Suprapubic skin (tissue), 4 donors: ENCODE results near the gene ZNF724.
"Not testable (repeated sequence)": the region's sequence is repeated elsewhere in the genome, so short reads cannot be mapped to it uniquely, and the experiment has no call there.

Source experiments
- POLR2A ChIP-seq, 2 donors: fragments of 450-650 bp; IDR thresholded peaks; one replicate each; pipeline ENCODE4 v1.6.1; 2017; ENCODE audit warnings: antibody characterized with exemption in 2 of 2, mild to moderate bottlenecking in 2 of 2, moderate library complexity in 2 of 2
- POLR2AphosphoS5 ChIP-seq, 3 donors: sonication (generic); formaldehyde crosslinking; IDR thresholded peaks; one replicate each; pipeline ENCODE4 v1.6.1; 2017; ENCODE audit warnings: antibody characterized with exemption in 3 of 3
- TF ChIP-seq, protein P1 (sequence below), 2 donors: fragments of 200-600 bp in 1 of 2; fragments of 450-650 bp in 1 of 2; sonication (generic) in 1 of 2; IDR thresholded peaks; one replicate each; pipeline ENCODE4 v1.5.1; 2016 to 2019; ENCODE audit warnings: antibody characterized with exemption in 2 of 2, mild to moderate bottlenecking in 1 of 2, moderate library complexity in 1 of 2

DNA sequence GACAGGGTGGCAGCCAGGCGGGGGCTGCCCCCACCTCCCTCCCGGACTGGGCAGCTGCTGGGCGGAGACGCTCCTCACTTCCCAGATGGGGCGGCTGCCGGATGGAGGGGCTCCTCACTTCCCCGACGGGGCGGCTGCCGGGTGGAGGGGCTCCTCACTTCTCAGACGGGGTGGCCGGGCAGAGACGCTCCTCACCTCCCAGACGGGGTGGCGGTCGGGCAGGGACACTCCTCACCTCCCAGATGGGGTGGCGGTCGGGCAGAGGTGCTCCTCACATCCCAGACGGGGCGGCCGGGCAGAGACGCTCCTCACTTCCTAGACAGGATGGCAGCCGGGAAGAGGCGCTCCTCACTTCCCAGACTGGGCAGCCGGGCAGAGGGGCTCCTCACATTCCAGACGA, 39.8 kb upstream of the ZNF724 start:
- TF ChIP-seq, protein P1, sequence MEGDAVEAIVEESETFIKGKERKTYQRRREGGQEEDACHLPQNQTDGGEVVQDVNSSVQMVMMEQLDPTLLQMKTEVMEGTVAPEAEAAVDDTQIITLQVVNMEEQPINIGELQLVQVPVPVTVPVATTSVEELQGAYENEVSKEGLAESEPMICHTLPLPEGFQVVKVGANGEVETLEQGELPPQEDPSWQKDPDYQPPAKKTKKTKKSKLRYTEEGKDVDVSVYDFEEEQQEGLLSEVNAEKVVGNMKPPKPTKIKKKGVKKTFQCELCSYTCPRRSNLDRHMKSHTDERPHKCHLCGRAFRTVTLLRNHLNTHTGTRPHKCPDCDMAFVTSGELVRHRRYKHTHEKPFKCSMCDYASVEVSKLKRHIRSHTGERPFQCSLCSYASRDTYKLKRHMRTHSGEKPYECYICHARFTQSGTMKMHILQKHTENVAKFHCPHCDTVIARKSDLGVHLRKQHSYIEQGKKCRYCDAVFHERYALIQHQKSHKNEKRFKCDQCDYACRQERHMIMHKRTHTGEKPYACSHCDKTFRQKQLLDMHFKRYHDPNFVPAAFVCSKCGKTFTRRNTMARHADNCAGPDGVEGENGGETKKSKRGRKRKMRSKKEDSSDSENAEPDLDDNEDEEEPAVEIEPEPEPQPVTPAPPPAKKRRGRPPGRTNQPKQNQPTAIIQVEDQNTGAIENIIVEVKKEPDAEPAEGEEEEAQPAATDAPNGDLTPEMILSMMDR (IDR thresholded peaks at IDR 0.05) = not testable (repeated sequence)
- TF ChIP-seq POLR2A, POLR2AphosphoS5 (IDR thresholded peaks at IDR 0.05): not testable (repeated sequence)
